Peyer's patch (tissue), 4 donors: ENCODE measurements around the gene RABL3.
"Not testable (repeated sequence)": the region's sequence is repeated elsewhere in the genome, so short reads cannot be mapped to it uniquely, and the experiment has no call there.

Experiments used
- POLR2A ChIP-seq, 2 donors: fragments of 450-650 bp; IDR thresholded peaks; one replicate each; pipeline ENCODE4 v1.5.1; 2017; ENCODE audit warnings: antibody characterized with exemption in 2 of 2, mild to moderate bottlenecking in 2 of 2, moderate library complexity in 2 of 2
- TF ChIP-seq, protein P1 (sequence below), 6 experiments: fragments of 450-650 bp in 4 of 6; fragments of 200-600 bp in 2 of 6; sonication (generic) in 1 of 6; IDR thresholded peaks; one replicate each; pipeline ENCODE4 v1.5.1; 2017 to 2019; ENCODE audit warnings: antibody characterized with exemption in 6 of 6, mild to moderate bottlenecking in 3 of 6, moderate library complexity in 1 of 6

DNA sequence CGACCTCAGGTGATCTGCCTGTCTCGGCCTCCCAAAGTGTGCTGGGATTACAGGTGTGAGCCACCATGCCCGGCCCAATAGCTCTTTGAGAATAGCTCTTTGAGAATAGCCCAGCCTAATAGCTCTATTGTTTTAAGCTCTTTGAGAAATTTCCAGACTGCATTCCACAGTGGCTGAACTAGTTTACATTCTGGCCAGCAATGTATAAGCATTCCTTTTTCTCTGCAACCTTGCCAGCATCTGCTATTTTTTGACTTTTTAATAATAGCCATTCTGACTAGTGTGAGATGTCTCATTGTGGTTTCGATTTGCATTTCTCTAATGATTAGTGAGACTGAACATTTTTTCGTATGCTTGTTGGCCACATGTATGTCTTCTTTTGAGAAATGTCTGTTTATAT is 43.5 kb upstream of the RABL3 start:
- TF ChIP-seq, protein P1, sequence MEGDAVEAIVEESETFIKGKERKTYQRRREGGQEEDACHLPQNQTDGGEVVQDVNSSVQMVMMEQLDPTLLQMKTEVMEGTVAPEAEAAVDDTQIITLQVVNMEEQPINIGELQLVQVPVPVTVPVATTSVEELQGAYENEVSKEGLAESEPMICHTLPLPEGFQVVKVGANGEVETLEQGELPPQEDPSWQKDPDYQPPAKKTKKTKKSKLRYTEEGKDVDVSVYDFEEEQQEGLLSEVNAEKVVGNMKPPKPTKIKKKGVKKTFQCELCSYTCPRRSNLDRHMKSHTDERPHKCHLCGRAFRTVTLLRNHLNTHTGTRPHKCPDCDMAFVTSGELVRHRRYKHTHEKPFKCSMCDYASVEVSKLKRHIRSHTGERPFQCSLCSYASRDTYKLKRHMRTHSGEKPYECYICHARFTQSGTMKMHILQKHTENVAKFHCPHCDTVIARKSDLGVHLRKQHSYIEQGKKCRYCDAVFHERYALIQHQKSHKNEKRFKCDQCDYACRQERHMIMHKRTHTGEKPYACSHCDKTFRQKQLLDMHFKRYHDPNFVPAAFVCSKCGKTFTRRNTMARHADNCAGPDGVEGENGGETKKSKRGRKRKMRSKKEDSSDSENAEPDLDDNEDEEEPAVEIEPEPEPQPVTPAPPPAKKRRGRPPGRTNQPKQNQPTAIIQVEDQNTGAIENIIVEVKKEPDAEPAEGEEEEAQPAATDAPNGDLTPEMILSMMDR (IDR thresholded peaks at IDR 0.05): not testable (repeated sequence)
- TF ChIP-seq POLR2A (IDR thresholded peaks at IDR 0.05): not testable (repeated sequence)
